GM19452 (cell line): Measurements from ENCODE around the gene CORO7.
"Not testable (repeated sequence)": the region's sequence is repeated elsewhere in the genome, so short reads cannot be mapped to it uniquely, and the experiment has no call there.

Source experiments
- ATAC-seq: cut with Tn5 transposase; IDR thresholded peaks from one replicate; pipeline ENCODE4 v1.9.1; 2021; ENCODE audit not compliant: unreplicated experiment

The CORO7 gene

GRCh38 chr16:4403133-4403949 lies 13.1 kb downstream of the CORO7 start:
- ATAC-seq: no peak

GRCh38 chr16:4402439-4403132 lies 13.8 kb downstream of the CORO7 start:
- no peak for ATAC-seq

GRCh38 chr16:4401510-4401909 lies 14.9 kb downstream of the CORO7 start:
- no peak for ATAC-seq

- no peak for ATAC-seq
These were observed 15.3 kb downstream of the CORO7 start for GRCh38 chr16:4401094-4401501.

- ATAC-seq: no peak
These were observed 17.2 kb downstream of the CORO7 start for GRCh38 chr16:4399001-4399730.

- no peak for ATAC-seq
These were observed 21.2 kb downstream of the CORO7 start for GRCh38 chr16:4395055-4395726.

- ATAC-seq: not testable (repeated sequence)
These were observed 22.5 kb downstream of the CORO7 start for GRCh38 chr16:4393850-4394249.

- ATAC-seq: no peak
These were observed 23.2 kb downstream of the CORO7 start for GRCh38 chr16:4393240-4393600.

GRCh38 chr16:4392382-4393239 lies 23.8 kb downstream of the CORO7 start:
- ATAC-seq: no peak

- no peak for ATAC-seq
These were observed 24.6 kb downstream of the CORO7 start for GRCh38 chr16:4391631-4392381.

GRCh38 chr16:4390266-4391260 lies 25.8 kb downstream of the CORO7 start:
- no peak for ATAC-seq

- no peak for ATAC-seq
These were observed 27.1 kb downstream of the CORO7 start for GRCh38 chr16:4389051-4389955.

- ATAC-seq: no peak
These were observed 27.9 kb downstream of the CORO7 start for GRCh38 chr16:4388271-4389021.

GRCh38 chr16:4387781-4388180 lies 28.6 kb downstream of the CORO7 start:
- no peak for ATAC-seq

- no peak for ATAC-seq
These were observed 29.3 kb downstream of the CORO7 start for GRCh38 chr16:4386951-4387565.

- ATAC-seq: no peak
These were observed 30.0 kb downstream of the CORO7 start for GRCh38 chr16:4386451-4386805.
